HG02970 (cell line): Measurements from ENCODE around the gene TAGLN2.

Experiments
- ATAC-seq: cut with Tn5 transposase; IDR thresholded peaks from one replicate; pipeline ENCODE4 v1.9.1; 2021; ENCODE audit warnings: mild to moderate bottlenecking, moderate library complexity, moderate number of reproducible peaks; ENCODE audit not compliant: unreplicated experiment, low FRiP score

Gene TAGLN2

DNA sequence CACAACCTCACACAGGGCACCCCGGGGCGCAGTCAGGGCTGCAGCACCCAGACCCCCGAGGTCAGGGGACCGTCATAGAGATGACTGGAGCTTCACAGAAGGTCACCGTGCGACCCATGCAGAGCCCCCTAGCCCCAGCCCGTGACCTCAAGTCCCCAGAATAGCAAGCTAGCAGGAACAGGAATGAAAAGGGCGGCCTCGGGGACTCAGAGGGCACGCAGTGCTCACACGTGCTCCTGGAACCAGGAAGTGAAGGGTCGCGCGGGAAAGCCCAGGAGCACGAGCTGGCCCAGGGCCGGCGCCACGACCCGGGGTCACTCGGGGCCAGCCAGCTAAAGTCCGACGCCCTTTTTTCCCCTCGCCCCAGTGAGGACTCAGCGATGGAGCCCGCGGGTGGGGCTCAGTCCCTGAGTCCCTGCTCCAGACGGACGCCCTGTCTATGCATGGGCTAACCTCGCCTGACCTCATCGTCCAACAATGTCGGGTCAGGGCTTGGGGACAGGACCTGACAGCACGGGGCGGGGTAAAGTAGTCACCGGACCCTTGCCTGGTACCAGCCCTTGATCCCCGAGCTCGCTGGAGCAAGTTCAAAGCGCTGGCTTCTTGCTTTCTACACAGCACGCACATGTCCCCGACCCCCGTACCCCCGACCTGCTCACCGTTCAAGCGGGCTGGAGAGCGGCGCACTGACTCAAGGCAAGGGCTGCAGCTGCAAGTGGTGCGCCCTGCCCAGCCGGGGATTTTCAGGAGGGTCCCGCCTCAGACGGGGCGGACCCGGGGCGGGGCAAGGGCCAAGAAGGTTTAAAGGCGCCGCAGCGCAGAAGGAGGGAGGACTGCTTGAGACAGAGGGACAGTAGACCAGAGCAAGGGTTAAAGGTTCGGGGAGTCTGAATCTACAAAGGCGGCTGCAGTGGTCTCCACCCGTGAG is at the start of gene TAGLN2:
Gene TAGLN2, minus strand, starts transcription at position 717 of the 928 bp plus-strand sequence. CDS start 4,998 bp downstream, outside the sequence.
- ATAC-seq = peak; percentile 44

DNA sequence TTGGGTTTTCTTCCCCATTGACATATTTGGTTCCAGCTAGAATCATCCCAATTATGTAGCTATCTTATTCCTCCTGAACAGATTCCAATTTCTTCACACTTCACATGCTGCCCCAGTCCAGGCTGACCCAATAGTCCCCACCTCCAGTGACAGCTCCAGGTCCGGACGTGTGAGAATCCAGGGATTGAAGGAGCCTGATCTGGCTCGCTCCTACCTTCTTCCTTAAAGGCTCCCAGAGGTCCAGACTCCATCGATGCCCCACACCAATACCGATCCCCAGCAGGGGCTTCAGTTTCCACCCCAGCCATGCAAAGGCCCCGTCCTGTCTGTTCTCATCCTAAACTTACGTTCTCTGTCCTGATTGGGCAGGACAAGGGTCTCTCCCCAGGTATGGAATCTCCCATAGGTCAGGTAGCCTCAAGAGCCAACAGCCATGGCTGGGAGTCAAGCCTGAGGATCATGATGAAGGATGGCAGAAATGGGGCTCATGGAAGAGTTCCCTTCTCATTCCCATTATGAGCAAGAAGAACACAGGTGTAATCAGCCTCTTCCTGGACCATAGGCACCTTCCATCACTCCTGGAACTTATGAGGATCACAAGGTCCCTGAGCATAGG is 49.2 kb upstream of the TAGLN2 start:
- ATAC-seq = no peak

DNA sequence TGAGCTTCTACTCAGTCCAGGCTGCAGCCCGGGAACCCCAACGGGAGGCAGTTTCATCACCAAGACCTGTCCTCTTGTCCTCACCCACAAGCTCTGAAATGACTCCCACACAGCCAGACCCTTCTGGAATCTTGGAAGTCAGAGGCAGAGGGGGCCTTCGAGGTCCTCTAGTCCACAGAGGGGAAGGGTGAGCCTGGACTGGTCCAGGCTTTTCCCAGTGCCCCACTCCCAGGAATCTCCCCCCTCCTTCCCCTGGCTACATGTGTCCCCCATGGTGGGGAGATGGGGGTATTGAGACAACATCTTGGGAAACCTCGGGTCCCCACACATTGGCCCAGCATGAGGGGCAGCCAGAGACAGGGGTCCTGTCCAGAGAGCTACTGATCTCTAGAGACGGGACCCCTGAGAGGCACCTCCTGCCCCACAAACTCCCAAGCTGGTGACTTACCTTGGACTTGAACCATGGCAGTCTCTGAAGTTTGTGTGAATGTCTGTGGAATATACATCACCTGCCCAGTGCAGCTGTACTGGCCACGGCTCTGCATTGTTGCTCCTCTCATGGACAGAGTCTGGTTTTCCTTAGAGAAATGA is 48.1 kb upstream of the TAGLN2 start:
- ATAC-seq = no peak

DNA sequence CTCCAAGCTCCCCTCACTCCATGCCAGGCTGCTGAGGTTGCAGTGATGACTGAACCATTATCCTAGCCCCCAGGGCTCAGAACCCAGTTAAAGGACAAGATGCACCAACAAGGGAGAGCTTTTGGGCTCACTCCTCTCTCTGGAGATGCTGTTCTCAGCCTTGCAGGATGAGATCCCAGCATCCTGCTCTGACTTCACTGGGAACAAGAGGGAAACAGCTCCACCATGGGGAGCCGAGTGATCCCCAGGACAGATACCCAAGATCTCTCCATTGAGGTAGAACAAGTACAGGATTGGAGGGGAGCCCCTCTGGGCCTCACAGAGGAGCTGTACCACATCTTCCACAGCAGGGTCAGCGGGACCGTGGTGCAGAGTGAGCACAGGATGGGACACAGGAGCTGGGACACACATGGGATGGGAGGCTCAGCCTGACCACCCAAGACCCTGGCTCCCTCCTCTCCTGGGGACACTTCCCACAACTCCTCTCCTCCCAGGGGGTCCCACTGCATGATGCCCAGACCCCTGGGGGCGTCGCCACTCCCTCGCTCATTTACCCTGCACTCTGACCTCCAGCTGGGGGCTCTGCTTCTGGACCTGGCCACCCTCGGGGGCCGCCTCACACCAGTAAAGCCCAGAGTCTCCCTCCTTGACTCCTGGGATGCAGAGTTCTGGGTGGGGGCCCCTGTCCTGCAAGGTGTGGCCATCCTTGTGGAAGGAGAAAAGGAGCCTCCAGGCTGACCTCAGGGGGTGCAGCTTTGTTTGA is 47.3 kb upstream of the TAGLN2 start:
- ATAC-seq = no peak

DNA sequence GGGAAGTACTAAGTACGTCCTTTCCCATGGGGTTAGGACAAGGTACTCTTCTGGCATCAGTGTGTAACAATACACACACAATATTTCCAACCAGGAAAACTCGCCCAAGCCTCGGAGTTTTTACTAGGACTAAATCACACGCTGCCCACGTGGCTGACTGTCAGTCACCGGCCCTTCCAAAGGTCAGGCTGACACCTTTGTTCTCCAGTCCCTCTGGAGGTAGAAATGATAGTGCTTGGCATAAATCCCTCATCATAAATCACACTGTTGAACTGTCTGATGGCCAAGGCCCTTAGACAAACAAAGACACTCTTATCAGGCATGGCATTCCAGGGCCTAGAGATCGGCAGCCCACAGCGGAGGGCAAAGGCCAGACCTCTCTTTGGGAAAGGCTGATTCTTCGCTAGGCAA is 45.6 kb upstream of the TAGLN2 start:
- no peak for ATAC-seq

DNA sequence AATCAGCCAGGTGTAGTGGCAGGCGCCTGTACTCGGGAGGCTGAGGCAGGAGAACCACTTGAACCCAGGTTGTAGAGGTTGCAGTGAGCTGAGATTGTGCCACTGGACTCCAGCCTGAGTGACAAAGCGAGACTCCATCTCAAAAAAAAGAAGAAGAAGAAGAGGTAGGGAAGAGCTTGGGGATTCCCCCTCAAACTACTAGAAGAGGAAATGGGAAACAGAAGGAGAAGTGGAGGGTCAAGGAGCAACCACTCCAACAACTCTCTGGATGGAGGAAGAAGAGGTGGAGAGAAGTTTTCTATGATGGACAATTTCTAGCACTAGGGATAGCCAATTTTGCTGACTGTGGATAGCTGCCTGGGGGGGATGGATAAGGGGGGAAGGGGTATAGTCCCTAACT is 43.6 kb upstream of the TAGLN2 start:
- ATAC-seq = no peak

DNA sequence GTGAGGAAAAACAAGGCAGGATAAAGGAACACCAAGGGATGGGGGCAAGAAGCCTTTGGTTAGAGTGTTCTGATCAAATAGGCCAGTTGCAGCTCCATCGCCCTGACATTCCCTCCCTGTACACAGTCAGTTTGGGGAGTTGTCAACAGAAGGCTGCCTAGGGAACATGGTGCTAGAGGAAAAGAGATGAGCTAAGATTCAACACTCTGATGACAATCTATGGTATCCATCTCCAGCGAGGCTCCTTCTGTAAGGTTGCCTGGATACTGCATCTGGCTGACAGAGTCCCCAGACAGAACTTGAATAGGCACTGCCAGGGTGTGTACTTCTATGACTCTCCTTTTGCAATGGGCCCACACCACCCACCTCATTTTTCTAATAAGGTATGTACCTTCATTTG is 40.0 kb upstream of the TAGLN2 start:
- no peak for ATAC-seq

DNA sequence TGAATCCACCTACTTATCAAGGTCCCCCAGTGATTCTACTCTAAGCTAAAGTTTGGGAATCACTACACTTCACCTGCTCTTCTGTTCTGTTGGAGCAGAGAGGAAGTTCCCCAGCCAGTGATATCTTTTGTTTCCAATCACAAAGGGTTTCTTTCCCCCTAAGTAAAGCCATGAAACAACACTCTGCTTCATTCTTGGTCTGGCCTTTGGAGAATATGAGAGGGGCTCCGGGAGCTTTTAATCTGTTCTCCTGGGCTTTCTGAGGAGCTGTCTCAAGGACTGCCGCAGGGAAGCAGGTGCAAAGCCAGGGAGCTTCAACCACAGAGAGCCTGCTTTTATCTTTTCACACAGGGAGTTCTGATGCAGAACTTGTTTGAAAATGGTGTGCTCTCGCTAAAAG is 38.8 kb upstream of the TAGLN2 start:
- ATAC-seq = no peak

DNA sequence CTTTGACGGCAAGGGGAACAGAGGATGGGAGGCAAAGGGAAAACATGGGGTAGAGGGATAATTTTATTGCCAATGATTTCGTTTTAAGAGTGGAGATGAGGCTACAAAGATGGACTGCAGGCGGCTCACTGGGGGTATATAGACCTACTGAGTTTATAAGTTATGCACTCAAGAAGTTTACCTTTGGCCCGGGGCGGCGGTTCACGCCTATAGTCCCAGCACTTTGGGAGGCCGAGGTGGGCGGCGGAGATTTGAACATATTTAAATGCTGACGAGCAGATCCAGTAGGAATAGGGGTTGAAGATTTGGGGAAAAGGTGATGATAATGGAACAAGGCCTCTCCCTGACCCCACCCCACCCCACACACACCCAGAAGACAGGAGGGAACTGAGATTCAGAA is 36.9 kb upstream of the TAGLN2 start:
- ATAC-seq = no peak

DNA sequence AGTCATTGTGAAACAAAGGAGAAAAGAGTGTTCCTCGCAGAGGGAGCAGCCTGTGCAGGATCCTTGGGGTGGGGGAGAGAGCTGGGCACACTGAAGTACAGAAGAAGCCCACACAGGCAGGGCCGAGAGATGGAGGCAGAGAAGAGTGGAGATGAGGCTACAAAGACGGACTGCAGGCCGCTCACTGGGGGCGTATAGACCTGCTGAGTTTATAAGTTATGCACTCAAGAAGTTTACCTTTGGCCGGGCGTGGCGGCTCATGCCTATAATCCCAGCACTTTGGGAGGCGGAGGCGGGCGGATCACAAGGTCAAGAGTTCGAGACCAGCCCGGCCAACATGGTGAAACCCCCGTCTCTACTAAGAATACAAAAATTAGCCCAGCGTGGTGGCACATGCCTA is 36.3 kb upstream of the TAGLN2 start:
- no peak for ATAC-seq

DNA sequence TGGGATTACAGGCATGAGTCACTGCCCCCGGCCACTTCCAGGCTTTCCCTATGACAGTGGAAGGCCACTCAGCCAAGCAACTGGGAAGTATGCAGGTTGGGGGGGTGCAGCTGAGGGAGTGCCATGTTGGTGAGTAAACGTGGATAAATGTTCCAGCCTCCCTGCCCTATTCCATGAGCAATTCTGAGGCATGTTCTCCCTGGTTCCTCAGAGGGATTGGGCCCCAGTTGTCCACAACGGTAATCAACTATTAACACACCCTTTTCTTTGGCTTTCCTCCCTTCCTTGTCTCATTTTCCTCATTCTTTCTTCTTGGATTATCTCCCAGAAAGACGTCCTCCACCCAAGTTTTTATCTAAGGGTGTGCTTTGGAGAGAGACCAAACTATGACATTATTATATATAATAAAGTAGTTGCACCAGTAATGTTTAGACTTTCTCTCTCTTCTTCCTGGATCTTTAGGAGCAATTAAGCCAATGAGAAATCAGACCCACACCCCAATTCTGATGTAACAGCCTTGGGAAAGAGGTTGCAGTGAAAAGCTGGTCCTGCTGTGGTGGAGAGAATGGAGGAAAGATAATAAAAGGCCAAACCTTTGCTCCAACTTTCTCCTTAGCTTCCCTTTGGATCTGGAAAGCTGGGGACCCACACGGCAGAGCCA is 35.5 kb upstream of the TAGLN2 start:
- no peak for ATAC-seq

DNA sequence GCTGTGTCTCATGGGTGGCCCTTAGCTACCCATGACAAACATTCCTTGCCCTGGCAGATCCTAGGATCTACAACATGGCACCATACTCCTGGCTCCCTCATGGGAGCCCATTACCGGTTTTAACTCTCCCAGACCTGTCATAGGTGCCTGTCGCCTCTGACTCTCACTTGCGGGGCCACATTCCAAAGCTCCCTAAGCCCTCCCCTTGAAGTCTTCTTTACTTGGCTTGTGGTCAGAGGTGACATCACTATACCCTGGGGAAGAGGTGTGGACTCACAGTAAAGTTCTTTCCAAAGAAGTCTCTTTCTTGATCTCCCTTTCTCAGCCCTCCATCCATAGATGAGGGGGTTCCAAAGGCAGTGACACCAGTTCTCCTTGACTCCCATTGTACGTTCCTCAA is 34.1 kb upstream of the TAGLN2 start:
- ATAC-seq = no peak

DNA sequence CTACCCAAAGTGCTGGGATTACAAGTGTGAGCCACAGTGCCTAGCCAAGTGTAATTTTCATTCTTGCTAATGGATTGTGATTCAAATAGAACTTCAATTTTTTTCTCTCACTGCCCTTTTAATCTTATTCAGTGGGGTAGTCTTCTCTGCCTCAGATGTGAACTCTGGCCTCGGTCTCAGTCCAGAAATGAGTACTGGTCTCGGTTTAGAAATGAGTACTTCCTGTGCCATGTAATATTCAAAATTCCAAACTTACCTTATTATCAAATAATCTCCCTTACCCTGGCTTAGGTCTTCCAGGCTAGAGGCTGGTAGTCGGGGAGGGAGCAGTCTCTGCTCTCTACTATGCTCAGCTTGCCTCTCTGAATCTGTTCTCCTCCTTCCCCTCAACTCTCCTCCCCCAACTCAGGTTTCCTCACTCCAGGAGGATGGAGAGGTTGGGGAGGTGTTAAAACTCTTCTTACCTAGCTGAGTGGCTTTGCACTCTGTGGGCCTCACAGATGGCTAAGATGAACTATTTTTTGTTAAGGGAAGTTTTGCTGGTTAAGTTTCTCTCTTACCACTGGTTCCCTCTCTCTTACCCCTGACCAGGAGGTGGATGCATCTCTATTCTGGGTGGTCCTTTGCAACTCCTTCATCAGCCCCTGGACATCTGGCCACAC is 33.5 kb upstream of the TAGLN2 start:
- no peak for ATAC-seq

DNA sequence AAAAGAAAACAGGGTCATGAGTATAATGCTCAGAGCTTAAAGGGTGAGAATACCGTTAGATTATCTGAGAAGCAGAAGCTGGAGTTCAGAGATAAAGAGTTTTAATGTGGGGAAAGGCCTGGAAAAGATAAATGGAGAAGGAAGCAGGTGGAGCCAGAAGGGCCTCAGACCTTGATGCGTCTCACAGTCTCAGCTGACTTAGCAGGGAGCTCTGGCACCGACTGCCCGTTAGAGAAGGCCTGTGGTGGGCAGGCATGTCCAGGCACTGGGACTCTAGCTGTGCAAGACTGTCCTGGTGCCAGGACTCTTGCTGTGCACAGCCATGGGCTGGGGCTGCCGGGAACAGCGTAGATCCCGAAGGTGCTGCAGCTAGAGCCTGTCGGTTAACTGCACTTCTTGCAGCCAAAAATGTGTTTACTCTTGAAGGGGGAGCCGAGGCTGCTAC is 32.5 kb upstream of the TAGLN2 start:
- no peak for ATAC-seq

DNA sequence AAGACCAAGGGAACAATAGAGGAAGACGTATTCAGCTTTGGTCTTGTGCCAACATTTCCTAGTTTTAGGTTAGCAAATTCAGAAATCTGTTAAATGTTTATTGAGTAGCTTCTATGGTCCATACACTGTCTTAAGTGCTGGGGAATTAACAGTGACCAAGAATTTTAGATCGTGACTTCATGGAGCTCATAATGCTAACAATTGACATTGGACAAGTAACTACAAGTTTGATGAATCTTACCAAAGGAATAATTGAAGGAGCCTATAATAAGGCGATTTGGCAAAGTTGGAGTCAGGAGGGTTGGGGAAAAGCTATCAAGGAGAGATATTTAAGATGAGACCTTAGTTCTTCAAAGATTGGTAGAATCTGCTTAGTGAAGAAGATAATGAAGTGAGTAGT is 30.1 kb upstream of the TAGLN2 start:
- no peak for ATAC-seq

DNA sequence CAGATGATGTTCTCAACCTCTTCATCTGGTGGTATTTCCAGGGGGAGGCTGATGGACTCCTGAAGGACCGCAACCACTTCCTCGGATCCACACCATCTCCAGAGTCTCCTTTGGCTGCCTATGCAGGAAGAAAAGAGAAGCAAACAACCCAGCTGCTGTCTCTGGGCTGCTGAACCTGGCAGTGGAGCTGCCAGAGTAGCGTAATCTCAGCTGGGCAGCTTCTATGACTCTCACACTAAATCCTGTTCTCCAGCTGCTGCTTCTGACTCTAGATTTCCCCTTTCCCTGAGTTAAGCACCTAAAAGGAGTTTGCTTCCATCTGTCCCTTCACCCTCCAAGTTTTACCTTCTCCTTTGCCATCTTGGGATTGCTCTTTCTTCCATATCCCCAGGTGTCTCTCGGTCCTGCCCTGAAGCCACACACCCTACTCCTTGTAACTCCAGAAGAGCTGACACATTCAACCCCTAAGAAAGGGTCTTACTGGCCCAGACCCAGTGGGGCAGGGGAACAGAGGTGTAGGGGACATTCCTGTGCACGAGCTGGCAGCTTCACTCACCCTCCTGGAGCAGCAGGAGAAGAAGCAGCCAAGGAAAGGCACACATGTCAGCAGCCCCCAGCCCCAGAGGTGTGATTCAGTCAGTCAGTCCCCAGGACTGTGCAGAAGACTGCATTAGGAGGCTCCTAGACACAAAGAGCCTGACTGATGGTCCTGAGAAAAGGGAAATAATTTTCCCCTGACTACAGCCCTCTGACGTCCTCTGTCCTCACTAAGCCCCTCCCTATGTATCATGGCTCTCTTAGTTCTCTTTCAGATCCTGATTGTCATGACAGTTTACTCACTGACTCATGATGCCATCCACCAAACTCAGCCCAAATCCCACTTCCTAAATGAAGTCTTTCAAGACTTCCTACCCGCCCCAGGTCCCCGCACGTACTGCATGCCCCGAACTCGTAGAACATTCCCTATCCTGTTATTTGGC is 28.5 kb upstream of the TAGLN2 start, which contains the start of gene SLAMF9:
Gene SLAMF9, minus strand, starts transcription at position 702 of the 980 bp plus-strand sequence. Its CDS starts 100 bp downstream, at position 602.
- no peak for ATAC-seq

DNA sequence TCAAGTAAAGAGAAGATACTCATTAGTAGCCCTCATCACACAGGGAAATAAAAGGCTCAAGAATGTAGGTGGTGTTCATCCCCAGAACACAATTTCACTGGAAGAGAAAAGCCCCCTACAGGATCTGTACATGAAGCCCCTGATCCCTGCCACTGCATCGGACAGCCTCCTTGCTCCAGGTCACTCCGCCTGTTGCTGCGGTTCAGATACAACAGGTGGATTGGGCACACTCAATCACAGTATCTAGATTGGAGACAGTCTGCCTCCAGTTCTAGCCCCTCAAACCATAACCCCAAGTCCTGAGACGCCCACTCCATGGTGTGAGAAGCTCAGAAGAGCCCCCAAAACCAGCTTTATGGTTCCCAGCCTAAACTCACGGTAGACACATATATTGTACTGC is 27.6 kb upstream of the TAGLN2 start:
- ATAC-seq = no peak

DNA sequence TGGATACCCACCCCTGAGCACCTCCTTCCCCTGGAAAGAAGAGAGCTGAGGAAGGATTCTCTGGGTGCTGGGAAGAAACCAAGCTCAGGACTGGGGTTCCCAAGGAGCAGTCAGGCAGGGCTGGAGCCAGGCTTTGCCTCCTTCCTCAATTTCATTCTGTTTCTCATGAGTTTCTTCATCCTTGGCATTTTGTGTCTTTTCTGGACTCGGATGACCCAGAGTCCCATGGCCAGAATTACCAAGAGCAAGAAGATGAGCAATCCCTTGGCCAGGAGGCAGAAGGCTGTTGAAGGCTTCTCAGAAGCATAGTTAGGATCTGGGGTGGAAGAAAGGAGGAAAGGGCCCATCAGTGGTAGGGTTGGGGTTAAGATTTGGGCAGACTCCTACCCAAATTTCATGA is 26.2 kb upstream of the TAGLN2 start:
- ATAC-seq = no peak
